Measurements from ENCODE around the gene ETFRF1.

GRCh38 chr12:25248137-25248536, 53.1 kb downstream of the ETFRF1 start:
- TF ChIP-seq TAF1 (IDR thresholded peaks at IDR 0.05; ENCODE audit: borderline replicate concordance, low read depth, low read length) (no peak), POLR2A (IDR thresholded peaks at IDR 0.05; ENCODE audit: low read depth, low read length) (no peak)
